Measurements from ENCODE around the gene TBL1XR1. TPM values are rescaled to one million over a fixed set of nuclear protein-coding genes. Genes with fewer than 3 reads are reported as not detected.
"Not testable (repeated sequence)": the region's sequence is repeated elsewhere in the genome, so short reads cannot be mapped to it uniquely, and the experiment has no call there.

Gene TBL1XR1
- total RNA-seq, 1 experiment from 2014 or later: 186 TPM

- CTCF ChIA-PET: no interaction called here
- POLR2A ChIA-PET (ENCODE audit: low non-redundant PET): no interaction called here
- no peak for DNase-seq (ENCODE audit: low spot score)
- Histone ChIP-seq H3K4me1 (ENCODE audit: insufficient read depth, low read length, poor library complexity, severe bottlenecking) (peaks cover 15% of the 10 kb centered on the region), H3K36me3 (ENCODE audit: insufficient read depth, low read length, poor library complexity, severe bottlenecking) (peaks cover 13% of the 10 kb centered on the region), H3K27ac (ENCODE audit: low read depth, low read length, poor library complexity, severe bottlenecking) (no peak overlapping the region), H3K27me3 (replicated peaks; ENCODE audit: insufficient read depth, low read depth, low read length, poor library complexity) (no peaks in the 10 kb centered on the region), H3K9me3 (ENCODE audit: low read depth, low read length, poor library complexity, severe bottlenecking) (no peaks in the 10 kb centered on the region), H3K4me3 (ENCODE audit: low read depth, low read length, poor library complexity, severe bottlenecking) (no peak overlapping the region)
- no peak for TF ChIP-seq CTCF (conservative IDR thresholded peaks at IDR 0.05; ENCODE audit: low read depth, low read length)
- TF ChIP-seq EZH2 (IDR thresholded peaks at IDR 0.05; ENCODE audit: borderline replicate concordance, low read depth, low read length, poor library complexity, severe bottlenecking): no peak
- BruUV-seq (replicated peaks): no TSS peak
- intact Hi-C loops (cut with micrococcal nuclease; ENCODE audit: unreplicated experiment): no loop called here
Measured at GRCh38 chr3:177162742-177163141, 34.5 kb downstream of the TBL1XR1 start.

DNA sequence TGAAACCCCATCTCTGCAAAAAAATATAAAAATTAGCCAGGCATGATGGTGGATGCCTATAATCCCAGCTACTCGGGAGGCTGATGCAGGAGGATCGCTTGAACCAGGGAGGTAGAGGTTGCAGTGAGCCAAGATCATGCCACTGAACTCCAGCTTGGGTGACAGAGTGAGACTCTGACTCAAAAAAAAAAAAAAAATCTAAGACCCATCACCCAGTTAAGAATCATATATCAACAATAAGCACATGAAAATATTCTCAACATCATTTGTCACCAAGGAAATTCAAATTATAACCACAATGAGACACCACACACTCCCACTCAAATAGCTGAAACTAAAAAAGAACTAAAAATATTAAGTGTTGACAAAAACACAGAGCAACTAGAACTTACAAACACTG lies 35.7 kb downstream of the TBL1XR1 start:
- intact Hi-C loops (cut with micrococcal nuclease; ENCODE audit: unreplicated experiment); DNase-seq (ENCODE audit: low spot score); H3K9me3 ChIP-seq (ENCODE audit: low read depth, low read length, poor library complexity, severe bottlenecking); H3K4me3 ChIP-seq (ENCODE audit: low read depth, low read length, poor library complexity, severe bottlenecking); H3K27ac ChIP-seq (ENCODE audit: low read depth, low read length, poor library complexity, severe bottlenecking); BruUV-seq (replicated peaks); CTCF ChIA-PET; POLR2A ChIA-PET (ENCODE audit: low non-redundant PET); H3K27me3 ChIP-seq (replicated peaks; ENCODE audit: insufficient read depth, low read depth, low read length, poor library complexity): not testable (repeated sequence)
- Histone ChIP-seq H3K4me1 (ENCODE audit: insufficient read depth, low read length, poor library complexity, severe bottlenecking) (peaks cover 21% of the 10 kb centered on the region), H3K36me3 (ENCODE audit: insufficient read depth, low read length, poor library complexity, severe bottlenecking) (peaks cover 13% of the 10 kb centered on the region)

DNA sequence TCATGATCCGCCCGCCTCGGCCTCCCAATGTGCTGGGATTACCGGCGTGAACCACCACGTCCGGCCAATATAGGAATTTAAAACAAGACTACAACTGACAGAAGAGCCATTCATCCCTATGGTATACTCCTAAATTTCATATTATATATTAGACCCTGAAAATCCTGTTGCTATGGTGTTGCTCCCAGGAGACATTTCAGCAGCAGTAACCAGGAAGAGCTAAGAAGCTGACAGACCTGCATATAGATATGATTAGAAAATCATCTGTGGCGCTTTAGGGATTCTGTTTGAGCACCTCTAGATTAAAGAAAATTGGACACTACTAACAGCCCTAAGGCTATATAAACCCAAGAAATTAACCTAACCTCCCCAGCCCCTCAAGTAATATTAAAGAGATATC lies 38.8 kb downstream of the TBL1XR1 start:
- peaks cover 21% of the 10 kb centered on the region for H3K4me1 ChIP-seq (ENCODE audit: insufficient read depth, low read length, poor library complexity, severe bottlenecking)
- no peak for TF ChIP-seq CTCF (conservative IDR thresholded peaks at IDR 0.05; ENCODE audit: low read depth, low read length)
- TF ChIP-seq EZH2 (IDR thresholded peaks at IDR 0.05; ENCODE audit: borderline replicate concordance, low read depth, low read length, poor library complexity, severe bottlenecking): no peak
- no peak for DNase-seq (ENCODE audit: low spot score)
- intact Hi-C loops (cut with micrococcal nuclease; ENCODE audit: unreplicated experiment): no loop called here
- H3K9me3 ChIP-seq (ENCODE audit: low read depth, low read length, poor library complexity, severe bottlenecking): no peaks in the 10 kb centered on the region
- no TSS peak for BruUV-seq (replicated peaks)
- no peaks in the 10 kb centered on the region for H3K27me3 ChIP-seq (replicated peaks; ENCODE audit: insufficient read depth, low read depth, low read length, poor library complexity)
- no peak overlapping the region for H3K4me3 ChIP-seq (ENCODE audit: low read depth, low read length, poor library complexity, severe bottlenecking)
- no peak overlapping the region for H3K27ac ChIP-seq (ENCODE audit: low read depth, low read length, poor library complexity, severe bottlenecking)
- ChIA-PET POLR2A (ENCODE audit: low non-redundant PET) (no interaction called here), CTCF (no interaction called here)
- peaks cover 8% of the 10 kb centered on the region for H3K36me3 ChIP-seq (ENCODE audit: insufficient read depth, low read length, poor library complexity, severe bottlenecking)

DNA sequence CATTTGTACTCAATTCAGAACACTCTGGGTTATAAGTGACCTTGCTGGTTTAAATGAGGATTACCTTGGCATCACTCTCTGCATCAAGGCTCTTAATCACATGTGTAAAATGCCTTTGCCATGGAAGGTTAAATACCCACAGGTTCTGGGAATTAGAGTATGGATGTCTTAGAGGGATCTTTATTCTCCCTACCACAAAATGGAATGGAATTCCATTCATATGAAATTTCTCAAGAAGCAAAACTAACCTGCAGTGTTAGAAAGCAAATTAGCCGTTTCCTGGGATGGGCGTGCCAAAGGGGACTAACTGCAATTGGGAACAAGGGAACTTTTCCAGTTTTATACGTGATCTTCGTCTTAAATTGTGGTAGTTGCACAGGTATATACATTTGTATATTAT lies 39.8 kb downstream of the TBL1XR1 start:
- BruUV-seq (replicated peaks): TSS peak; percentile 3
- intact Hi-C loops (cut with micrococcal nuclease; ENCODE audit: unreplicated experiment): no loop called here
- POLR2A ChIA-PET (ENCODE audit: low non-redundant PET): no interaction called here
- H3K4me3 ChIP-seq (ENCODE audit: low read depth, low read length, poor library complexity, severe bottlenecking): no peak overlapping the region
- TF ChIP-seq CTCF (conservative IDR thresholded peaks at IDR 0.05; ENCODE audit: low read depth, low read length) (no peak), EZH2 (IDR thresholded peaks at IDR 0.05; ENCODE audit: borderline replicate concordance, low read depth, low read length, poor library complexity, severe bottlenecking) (no peak)
- DNase-seq (ENCODE audit: low spot score): no peak
- peak overlapping the region; percentile 2 for H3K27ac ChIP-seq (ENCODE audit: low read depth, low read length, poor library complexity, severe bottlenecking)
- H3K27me3 ChIP-seq (replicated peaks; ENCODE audit: insufficient read depth, low read depth, low read length, poor library complexity): no peaks in the 10 kb centered on the region
- H3K9me3 ChIP-seq (ENCODE audit: low read depth, low read length, poor library complexity, severe bottlenecking): no peaks in the 10 kb centered on the region
- H3K4me1 ChIP-seq (ENCODE audit: insufficient read depth, low read length, poor library complexity, severe bottlenecking): peaks cover 21% of the 10 kb centered on the region
- CTCF ChIA-PET: no interaction called here
- H3K36me3 ChIP-seq (ENCODE audit: insufficient read depth, low read length, poor library complexity, severe bottlenecking): peaks cover 5% of the 10 kb centered on the region
